SH-SY5Y (cell line): ENCODE data around the gene ATP5PO.

Source experiments
- GATA2 ChIP-seq: IDR thresholded peaks from 2 replicates; pipeline ENCODE4 v1.6.1; 2011; ENCODE audit warnings: mild to moderate bottlenecking, low read depth, low read length
- GATA3 ChIP-seq: IDR thresholded peaks from 2 replicates; pipeline ENCODE4 v1.6.1; 2011; ENCODE audit warnings: low read depth, mild to moderate bottlenecking, low read length, moderate library complexity

GRCh38 chr21:33881689-33882440 is 33.7 kb downstream of the ATP5PO start:
- TF ChIP-seq GATA2 (no peak), GATA3 (no peak)
